HL-60 (cell line): Measurements from ENCODE around the gene SCUBE1.

ENCODE experiments used
- GABPA ChIP-seq: IDR thresholded peaks from 2 replicates; pipeline ENCODE4 v1.6.1; 2012; ENCODE audit warnings: low read depth
- POLR2AphosphoS5 ChIP-seq: IDR thresholded peaks from 2 replicates; pipeline ENCODE4 v1.6.1; 2012; ENCODE audit warnings: low read depth
- SPI1 ChIP-seq: IDR thresholded peaks from 2 replicates; pipeline ENCODE4 v1.6.1; 2012; ENCODE audit warnings: low read depth, mild to moderate bottlenecking, borderline replicate concordance
- TF ChIP-seq, protein P1 (sequence below): IDR thresholded peaks from one replicate; pipeline ENCODE4 v1.5.1; 2011; ENCODE audit warnings: low read length, control low read depth, inconsistent platforms; ENCODE audit not compliant: insufficient read depth
- TF ChIP-seq, protein P2 (sequence below): IDR thresholded peaks from 2 replicates; pipeline ENCODE4 v1.6.1; 2012; ENCODE audit warnings: low read depth; ENCODE audit not compliant: insufficient replicate concordance

DNA sequence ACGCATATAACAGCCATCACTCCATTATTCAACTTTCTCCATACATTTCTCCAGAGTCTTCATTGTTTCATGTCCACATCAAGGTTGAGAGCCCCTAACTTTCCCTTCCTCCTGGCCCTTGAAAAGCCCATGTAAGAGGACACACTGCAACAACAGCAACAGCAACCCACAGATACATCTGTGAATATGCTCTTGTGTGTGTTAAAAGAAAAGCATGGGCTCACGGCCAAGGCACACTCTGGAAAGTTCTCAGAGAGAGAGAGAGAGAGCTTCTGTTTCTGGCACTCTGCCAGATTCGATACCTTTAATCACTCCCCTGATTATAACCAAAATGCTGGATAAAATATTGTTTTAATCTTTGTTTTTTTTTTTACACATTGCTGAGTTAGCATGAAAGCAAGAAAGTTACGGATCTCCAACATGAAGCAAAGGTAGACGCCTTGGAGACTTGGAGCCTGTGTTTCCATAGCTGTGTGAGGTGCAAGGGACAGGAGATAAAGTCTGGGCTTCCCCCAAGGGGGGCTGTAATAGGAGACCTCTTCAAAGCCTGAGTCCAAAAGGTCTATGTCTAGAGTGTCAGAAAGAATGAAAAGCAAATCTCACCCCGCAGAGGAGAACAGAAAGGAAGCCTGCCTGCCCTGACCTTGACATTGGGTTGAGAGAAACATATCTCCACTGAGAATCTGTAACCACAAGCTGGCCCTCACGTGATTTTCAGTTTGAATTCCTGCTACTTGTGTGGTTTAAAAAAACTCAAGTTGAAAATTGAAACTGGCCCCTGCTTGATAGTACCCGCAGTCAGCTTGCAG is 34.9 kb upstream of the SCUBE1 start:
- TF ChIP-seq, protein P1, sequence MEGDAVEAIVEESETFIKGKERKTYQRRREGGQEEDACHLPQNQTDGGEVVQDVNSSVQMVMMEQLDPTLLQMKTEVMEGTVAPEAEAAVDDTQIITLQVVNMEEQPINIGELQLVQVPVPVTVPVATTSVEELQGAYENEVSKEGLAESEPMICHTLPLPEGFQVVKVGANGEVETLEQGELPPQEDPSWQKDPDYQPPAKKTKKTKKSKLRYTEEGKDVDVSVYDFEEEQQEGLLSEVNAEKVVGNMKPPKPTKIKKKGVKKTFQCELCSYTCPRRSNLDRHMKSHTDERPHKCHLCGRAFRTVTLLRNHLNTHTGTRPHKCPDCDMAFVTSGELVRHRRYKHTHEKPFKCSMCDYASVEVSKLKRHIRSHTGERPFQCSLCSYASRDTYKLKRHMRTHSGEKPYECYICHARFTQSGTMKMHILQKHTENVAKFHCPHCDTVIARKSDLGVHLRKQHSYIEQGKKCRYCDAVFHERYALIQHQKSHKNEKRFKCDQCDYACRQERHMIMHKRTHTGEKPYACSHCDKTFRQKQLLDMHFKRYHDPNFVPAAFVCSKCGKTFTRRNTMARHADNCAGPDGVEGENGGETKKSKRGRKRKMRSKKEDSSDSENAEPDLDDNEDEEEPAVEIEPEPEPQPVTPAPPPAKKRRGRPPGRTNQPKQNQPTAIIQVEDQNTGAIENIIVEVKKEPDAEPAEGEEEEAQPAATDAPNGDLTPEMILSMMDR, result no peak
- TF ChIP-seq GABPA (no peak), POLR2AphosphoS5 (no peak), SPI1 (no peak)
- TF ChIP-seq, protein P2, sequence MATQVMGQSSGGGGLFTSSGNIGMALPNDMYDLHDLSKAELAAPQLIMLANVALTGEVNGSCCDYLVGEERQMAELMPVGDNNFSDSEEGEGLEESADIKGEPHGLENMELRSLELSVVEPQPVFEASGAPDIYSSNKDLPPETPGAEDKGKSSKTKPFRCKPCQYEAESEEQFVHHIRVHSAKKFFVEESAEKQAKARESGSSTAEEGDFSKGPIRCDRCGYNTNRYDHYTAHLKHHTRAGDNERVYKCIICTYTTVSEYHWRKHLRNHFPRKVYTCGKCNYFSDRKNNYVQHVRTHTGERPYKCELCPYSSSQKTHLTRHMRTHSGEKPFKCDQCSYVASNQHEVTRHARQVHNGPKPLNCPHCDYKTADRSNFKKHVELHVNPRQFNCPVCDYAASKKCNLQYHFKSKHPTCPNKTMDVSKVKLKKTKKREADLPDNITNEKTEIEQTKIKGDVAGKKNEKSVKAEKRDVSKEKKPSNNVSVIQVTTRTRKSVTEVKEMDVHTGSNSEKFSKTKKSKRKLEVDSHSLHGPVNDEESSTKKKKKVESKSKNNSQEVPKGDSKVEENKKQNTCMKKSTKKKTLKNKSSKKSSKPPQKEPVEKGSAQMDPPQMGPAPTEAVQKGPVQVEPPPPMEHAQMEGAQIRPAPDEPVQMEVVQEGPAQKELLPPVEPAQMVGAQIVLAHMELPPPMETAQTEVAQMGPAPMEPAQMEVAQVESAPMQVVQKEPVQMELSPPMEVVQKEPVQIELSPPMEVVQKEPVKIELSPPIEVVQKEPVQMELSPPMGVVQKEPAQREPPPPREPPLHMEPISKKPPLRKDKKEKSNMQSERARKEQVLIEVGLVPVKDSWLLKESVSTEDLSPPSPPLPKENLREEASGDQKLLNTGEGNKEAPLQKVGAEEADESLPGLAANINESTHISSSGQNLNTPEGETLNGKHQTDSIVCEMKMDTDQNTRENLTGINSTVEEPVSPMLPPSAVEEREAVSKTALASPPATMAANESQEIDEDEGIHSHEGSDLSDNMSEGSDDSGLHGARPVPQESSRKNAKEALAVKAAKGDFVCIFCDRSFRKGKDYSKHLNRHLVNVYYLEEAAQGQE, result no peak
